Cerebellar cortex (tissue), 1 donor: Measurements from ENCODE around the gene METTL6.
"Not testable (repeated sequence)": the region's sequence is repeated elsewhere in the genome, so short reads cannot be mapped to it uniquely, and the experiment has no call there.

Source experiments
- DNase-seq: peaks from one replicate; pipeline ENCODE4 v3.0.0-alpha.2; 2015; ENCODE audit warnings: low spot score

Gene METTL6, protein sequence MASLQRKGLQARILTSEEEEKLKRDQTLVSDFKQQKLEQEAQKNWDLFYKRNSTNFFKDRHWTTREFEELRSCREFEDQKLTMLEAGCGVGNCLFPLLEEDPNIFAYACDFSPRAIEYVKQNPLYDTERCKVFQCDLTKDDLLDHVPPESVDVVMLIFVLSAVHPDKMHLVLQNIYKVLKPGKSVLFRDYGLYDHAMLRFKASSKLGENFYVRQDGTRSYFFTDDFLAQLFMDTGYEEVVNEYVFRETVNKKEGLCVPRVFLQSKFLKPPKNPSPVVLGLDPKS

DNA sequence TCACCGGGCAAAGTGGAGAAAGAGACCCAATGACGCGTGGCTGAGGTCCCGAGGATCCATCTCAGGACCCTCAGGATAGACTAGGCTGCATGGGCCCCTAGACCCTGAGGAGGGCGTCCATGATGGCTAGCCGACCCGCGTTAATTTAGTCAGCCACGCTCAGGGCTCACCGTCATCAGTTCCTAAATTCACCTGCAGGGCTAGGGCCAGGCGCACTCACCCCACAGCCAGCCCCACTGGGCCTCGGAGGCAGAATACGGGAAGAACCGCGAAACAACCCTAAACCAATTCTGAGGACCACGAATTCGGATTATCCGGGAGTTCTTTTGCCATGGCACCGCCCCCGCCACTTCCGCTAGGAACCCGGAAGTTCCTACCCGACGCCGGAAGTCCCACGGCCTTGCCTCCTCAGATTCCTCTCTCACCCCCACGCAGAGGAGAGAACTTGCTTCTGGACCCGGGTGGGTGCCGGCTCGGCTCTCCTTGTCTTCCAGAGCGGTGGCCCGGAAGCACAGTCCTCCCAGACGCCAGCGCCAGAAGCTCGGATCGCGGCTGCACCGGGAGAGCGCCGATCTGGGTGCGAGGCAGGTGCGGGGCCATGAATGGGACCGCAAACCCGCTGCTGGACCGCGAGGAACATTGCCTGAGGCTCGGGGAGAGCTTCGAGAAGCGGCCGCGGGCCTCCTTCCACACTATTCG is at the start of gene METTL6, which contains the start of gene EAF1:
METTL6 (minus strand) TSS at position 363 of the 699 bp plus-strand sequence. CDS start 1,033 bp downstream, outside the sequence.
EAF1 (plus strand) TSS at position 417 of the 699 bp plus-strand sequence; CDS start at position 599, 182 bp downstream.
- DNase-seq: peak; percentile 90

DNA sequence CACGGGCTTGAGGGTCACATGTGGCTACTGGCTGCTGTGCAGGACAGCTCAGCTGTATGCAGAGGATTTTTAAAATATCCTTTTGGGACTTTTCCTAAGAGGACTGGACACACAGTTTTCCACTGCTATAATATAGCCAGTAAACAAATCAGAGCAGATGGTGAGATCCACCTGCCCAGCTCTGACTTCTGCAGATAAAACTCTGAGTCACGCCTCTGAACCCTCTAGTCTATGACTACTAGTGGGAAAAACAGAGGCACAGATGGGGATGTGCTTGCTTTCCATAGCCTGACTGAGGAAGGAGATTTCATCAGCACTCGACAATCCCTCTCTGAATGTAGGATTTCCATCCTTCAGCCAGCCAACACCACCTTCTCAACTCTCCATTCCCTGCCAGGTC is 49.0 kb upstream of the METTL6 start:
- DNase-seq: peak; percentile 75

DNA sequence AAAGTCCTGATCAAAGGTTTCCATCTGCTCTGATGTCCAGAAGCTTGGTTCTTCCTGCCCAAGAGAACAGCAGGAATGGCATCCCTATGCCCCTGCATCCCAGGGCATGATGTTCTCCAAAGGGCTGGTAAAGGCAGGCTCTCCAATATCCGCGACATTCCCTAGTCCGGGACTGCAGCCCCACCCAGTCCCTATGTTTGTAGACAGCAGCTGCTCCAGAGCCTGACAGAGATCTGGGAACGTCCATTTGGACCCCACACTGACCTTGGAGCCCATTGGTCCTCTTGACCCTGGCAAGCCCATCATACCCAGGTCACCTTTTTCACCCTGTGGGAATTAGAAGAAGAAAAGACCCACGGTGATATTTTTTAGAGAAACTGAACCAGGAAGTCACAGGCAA is 47.8 kb upstream of the METTL6 start:
- DNase-seq: no peak

DNA sequence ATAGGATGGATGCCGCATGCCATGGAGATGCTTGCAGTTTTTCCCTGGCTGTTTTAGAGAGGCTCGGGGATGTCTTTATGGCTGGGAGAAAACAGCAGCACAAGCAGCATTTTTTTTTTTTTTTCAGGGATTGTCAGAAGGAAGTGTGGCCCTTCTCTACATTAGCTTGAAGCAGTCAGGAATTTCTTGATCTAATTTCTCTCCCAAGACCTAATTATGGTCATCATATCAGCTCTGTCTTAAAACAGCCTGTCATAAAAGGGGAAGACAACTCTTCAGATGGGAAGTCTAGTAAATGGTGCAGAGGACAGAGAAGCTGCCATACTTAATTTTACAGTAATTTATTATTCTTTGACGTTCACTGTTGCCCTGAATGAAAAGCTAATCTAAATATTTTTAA is 44.5 kb upstream of the METTL6 start:
- no peak for DNase-seq

DNA sequence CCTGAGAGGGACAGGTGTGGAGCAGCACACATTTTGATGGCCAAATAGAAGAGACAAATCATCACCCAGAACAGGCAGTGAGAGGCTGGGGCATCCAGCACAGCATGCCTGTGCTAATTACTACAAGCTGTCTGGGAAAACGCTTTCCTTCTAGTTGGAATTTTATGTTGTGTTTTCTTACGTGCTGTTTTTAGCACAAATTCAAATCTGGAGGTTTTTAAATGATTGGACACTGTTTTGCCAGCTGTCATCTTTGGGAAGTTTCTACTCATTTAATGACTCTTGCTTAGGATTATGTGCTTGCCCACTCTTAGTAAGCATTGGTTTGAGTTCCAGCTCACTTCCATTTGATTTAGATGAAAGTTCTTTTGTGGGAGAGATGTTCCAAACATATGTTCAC is 43.5 kb upstream of the METTL6 start:
- no peak for DNase-seq

DNA sequence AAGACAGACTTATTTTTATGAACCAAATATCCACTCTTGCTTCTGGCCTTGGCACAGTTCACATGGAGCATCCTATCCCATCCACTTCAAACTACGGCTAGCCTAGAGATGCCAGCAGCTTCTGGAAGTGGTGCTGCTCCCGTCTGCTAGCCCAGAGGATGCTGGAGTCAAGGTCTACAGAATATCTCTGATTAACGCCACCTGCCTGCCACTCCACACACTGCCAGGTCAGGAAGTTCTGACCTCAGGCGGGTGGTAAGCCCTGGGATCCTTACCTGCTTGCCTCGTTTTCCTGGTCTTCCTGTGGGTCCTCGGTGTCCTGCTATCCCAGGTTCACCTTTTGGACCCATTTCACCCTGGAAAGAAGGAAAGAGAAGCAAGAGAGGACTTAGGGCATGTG is 42.9 kb upstream of the METTL6 start:
- no peak for DNase-seq

DNA sequence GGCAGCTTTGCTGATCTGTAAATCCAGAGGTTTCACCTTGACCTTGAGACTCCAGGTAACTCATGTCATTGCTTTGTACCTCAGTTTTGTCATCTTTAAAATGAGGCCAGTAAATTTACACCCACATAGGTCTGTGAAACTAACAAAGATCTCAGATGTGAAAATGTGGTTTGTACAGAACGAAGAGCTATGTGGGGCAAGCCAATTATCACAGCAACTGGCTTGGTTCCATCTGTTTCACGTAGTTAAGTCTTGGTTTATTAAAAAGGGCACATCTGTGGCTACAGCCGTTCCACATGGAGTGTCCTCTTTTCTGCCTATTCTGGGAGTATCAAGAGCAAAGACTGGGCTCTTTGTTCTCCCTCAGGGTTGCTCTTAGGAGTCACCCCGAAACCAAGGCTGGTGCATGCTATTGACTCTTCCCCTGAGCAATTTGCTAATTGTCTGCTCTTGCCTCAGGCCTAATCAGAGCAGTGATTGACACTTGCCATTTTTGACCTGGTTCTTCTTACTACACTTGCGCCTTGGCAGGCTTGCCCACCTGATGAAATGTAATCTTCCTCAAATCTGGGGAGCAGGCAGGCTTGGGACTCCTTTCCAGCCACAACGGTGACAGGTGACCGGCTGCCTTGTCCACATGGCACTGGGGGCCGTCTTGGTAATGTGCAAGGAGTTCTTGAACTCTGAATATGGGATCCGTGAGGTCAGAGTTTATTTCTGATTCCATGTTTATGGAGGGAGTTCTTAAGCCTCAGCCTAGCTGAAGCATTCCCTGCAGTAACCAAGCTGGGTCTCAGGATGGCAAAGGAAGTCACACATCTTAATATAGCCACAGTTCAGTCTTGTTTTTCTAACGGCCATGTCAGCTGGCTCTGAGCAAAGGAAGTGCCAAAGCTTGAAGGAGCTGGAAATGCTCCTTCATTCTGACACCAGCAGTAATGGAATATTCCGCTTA is 40.2 kb upstream of the METTL6 start:
- no peak for DNase-seq

DNA sequence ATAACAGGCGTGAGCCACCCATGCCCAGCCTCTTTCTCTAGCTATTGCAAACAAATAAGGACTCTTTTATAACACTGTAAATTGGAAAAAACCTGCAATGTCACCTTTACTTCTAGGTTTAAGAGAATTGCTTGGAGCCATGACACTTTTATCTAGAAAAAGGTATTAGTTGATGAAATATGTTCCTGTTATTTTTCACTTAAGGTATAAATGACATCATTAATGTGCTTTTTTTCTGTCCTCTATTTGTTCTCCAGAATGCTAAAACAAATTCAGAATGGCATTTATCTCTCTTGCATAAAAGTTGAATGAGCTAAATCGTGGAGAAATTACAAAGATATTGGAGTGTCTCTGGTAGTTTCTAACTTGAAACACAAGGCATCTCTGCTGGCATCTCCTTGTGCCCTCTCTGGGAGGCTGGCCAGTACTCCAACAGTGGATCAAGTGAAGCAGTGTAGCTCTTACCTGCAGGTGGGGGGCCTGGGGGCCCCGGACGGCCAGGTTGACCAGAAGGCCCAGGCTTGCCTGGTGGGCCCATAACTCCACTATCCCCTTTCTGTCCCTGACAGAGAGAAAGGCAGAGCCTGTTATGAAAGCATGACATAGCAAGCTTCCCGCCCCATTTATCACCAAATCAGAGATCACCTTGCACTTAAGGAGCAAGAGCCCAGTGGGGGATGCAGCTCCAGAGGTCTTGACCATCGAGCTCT is 38.7 kb upstream of the METTL6 start:
- DNase-seq: no peak

DNA sequence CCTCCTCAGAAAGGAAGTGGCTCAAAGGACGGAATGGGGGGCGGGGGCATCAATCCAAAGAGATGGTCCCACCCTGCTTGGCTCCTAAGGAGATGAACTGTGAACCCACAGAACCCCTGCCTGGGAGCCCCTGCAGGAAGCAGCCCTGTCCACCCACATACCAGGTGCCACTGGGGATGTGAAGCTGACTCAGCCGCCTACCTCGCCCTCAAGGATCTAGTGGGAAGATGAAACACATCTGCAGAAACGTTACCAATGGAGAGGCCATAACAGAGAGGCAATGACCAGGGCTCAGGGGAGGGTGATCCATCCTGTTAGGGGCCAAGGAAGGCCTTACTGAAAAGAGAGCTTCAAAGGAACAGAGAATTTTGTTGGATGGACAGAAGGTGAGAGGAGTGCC is 35.1 kb upstream of the METTL6 start:
- no peak for DNase-seq

DNA sequence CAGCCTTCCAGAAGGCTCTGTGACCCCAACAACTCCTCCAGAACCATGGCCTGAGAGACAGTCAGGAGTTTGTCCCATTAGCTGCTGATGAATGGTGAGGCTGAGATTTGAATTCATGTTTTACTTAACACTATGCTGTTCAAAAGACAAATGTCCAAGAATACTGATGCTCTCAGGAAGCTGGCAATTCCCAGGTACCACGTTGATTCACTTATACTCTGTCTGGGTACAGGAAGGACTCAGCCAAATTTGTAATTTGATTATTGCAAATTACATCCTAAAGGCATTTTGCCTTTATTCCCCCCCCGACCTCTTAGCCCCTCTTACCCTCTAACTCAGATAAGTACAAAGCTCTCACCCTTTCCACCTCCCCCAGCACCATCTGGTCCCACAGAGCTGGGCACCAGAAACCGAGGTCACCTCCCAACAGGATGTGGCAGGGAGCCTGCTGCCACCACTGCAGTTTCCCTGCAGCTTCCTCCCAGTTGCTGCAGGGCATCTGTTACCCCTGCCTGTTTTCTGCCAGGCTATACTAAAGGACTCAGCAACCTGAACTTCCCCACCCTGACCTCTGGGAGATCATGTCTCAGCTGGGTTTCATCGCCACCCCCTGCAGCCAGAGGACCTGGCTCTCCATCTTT is 33.7 kb upstream of the METTL6 start:
- DNase-seq: peak; percentile 62

DNA sequence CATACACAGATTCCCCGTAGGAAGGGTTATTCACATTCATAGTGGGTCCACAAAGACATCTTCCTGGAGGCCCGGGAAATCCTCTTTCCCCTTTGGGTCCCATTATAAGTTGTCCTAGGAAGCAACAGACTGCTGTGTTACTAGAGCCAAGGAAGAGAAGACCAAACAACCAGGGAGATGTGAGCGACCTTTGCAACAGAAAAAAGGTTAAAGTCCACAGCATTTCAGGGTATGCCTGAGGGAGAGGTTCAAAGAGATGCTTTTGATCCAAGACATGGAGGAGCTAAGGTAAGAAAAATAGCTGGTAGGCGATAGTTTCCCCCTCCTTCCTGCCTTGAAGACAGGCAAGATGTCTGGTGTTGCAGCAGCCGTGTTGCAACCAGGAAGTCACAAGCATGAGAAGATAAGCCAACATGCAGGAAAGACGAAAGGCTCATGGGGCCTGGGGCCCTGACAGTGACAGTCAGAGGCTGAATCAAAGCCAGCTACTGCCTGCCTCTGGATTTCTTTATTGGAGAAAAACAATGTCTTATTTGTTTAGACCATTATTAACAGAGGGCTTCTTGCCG is 31.0 kb upstream of the METTL6 start:
- no peak for DNase-seq

DNA sequence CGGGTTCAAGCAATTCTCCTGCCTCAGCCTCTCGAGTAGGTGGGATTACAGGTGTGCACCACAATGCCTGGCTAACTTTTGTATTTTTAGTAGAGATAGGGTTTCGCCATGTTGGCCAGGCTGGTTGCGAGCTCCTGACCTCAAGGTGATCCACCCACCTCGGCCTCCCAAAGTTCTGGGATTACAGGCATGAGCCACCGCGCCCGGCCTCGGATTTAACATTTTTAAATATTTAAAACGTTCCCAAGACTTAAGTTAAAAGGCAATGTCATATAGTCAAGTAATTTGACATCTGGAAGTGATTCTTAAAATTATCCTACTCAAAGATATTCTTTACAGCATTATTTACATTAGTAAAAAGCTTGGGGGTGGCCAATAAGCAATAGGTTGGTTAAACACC is 29.6 kb upstream of the METTL6 start:
- not testable (repeated sequence) for DNase-seq

DNA sequence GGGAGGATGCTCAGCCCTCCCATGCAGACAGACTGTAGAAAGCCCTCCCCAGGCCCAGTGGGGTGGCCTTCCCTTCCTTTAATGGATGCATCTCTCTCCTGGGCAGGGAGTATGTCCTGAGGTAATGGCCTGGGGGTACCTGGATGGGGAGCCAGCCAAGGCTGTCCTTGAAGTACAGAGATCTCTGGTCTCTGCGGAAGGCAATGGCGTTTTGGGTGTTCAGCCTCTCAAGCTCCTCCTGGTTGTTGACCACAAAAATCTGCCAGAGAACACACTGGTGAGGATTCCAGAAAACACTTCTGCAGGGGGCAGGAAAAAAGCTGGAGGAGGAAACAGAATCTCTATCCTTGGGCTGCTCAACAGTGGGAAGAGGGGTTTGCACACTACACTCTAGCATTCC is 29.0 kb upstream of the METTL6 start:
- no peak for DNase-seq

DNA sequence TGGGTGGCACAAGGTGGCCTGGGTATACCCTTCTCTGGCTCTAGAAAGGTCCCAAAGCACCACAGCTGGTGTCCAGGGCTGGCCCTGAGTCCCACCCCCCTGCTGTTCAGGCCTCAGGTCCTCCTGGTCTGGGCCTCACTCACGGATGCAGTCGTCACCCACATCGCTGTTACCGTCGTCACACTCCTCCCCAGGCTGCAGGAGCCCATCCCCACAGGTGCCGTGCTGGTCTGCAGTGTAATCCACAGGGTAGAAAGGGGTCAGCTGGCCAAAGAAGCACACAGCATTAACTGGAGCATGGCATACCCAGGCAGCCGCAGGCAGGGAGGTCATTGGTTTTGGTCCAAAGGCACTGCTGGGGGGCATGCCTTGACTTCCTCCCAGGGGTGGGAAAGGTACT is 28.4 kb upstream of the METTL6 start:
- DNase-seq: no peak

DNA sequence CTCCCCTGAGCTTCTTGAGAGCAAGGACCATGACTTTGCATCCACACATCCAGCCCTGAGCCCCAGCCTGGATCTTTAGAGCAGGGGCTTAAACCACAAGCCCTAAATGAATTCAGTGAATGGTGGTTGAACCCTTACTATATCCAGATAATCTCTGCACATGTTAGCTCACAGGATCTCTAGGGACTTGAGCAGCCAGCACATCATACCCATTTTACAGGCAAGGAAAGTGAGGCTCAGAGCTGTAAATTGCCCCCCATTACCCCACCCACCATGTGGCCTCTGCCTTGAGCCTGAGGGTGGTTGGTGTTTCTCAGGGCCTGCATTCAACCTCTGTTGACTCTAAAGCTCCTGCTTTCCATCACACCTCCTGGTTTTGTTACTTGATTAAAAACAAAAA is 27.6 kb upstream of the METTL6 start:
- no peak for DNase-seq

DNA sequence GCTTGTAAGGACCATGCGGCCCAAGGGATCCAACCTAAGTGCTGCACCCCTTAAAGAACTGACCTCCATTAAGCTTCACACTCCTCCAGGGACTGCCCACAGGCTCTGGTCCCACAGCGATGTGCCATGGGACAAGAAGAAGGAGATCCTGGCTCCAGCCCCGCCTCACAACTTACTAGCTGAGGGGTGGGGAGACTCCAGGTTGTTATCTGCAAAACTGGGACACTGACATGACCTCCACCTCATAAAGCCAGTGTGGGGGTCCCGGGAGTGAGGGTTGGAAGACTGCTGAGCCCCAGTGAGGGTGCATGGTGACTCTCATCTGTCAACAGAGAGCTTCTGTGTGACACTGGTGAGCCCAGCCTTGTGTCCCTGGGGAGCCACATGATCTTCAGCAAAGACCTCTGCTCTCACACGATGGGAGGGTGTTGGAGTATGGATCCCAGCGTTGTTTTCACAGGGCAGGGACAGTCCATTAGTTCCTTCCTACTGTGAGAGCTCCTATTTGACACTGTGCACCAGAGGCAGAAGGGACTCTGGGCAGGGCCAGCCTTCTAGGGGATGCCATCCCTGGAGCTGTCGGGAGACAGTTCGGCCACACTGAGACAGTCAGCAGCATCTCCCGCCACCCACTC is 26.8 kb upstream of the METTL6 start:
- DNase-seq: no peak

DNA sequence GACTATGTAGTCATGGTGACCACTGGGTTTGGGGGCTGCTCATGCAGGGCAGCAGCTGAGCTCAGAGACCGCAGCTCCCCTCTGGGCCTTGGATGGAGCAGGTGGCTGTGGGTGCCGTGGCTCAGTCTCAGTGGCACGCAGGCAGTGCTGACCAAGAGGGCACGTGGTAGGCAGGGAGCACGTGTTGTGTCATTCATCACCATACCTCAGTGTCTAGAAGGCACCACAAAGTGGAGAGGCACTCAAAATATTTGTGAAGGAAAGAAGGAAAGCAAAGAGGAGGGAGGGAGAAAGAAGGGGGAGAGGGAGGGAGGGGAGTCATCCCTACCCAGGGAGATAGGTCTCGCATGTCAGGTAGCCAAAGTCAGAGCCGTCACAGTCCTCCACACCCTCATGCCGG is 26.2 kb upstream of the METTL6 start:
- no peak for DNase-seq

DNA sequence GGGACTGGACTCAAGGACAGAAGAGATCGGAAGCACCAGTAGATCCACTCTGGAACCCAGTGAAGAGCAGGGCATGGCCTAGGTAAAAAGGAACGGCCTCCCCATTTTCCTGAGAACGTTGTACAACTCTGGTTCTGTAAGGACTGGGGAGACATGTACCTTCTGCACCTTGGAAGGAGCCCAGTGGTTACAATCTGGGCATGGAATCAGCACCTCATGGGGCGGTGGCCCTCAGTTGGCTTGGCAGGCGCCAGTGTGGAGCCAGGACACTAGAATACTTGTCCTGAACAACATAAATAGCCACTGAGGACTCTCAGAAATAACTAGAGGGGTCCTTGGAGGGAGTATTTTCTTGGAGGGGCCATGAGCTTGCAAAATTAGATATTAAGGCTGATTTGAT is 25.6 kb upstream of the METTL6 start:
- peak; percentile 33 for DNase-seq

DNA sequence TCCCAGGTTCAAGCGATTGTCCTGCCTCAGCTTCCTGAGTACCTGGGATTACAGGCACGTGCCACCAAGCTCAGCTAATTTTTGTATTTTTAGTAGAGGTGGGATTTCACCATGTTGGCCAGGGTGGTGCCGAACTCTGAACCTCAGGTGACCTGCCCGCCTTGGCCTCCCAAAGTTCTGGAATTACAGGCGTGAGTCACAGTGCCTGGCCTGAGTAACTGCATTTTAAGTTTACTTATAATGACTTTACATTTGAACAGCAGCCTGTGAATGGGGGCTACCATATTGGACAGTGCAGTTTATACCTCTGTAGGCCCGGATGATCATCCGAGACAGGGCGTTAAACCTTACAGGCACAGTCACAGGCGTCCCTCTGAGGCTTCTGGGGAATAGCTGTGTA is 24.8 kb upstream of the METTL6 start:
- no peak for DNase-seq
